Right atrium auricular region (tissue), 2 donors: ENCODE measurements around the gene PCDHGA11. TPM values are rescaled to one million over a fixed set of nuclear protein-coding genes. Genes with fewer than 3 reads are reported as not detected.
"Not testable (repeated sequence)": the region's sequence is repeated elsewhere in the genome, so short reads cannot be mapped to it uniquely, and the experiment has no call there.

Experiments
- DNase-seq: peaks from one replicate; pipeline ENCODE4 v3.0.0-alpha.2; 2019; ENCODE audit warnings: low spot score
- H3K27ac ChIP-seq, 2 donors: fragments of 200-600 bp; sonication (generic); 1 replicate in 1 of 2; 2 replicates in 1 of 2; pipeline ENCODE4 v1.5.1; 2016 to 2019
- H3K27me3 ChIP-seq, 2 donors: fragments of 200-600 bp; sonication (generic); one replicate each; pipeline versions ENCODE4 v1.5.1 to v1.6.0; 2017 to 2019
- H3K36me3 ChIP-seq: fragments of 200-600 bp; sonication (generic); one replicate; pipeline ENCODE4 v1.5.1; 2016
- H3K4me1 ChIP-seq, 2 donors: fragments of 200-600 bp; sonication (generic); one replicate each; pipeline versions ENCODE4 v1.5.1 to v1.6.0; 2017 to 2019
- H3K4me3 ChIP-seq, 2 donors: fragments of 200-600 bp; sonication (generic); 1 replicate in 1 of 2; 2 replicates in 1 of 2; pipeline ENCODE4 v1.5.1; 2017 to 2019; ENCODE audit warnings: mild to moderate bottlenecking in 1 of 2, moderate library complexity in 1 of 2
- H3K9me3 ChIP-seq, 2 donors: fragments of 200-600 bp; sonication (generic); one replicate each; pipeline ENCODE4 v1.5.1; 2019
- CTCF ChIP-seq, 2 donors: fragments of 200-600 bp; sonication (generic); IDR thresholded peaks; one replicate each; pipeline ENCODE4 v1.5.1; 2019; ENCODE audit warnings: antibody characterized with exemption in 2 of 2
- total RNA-seq, 2 donors: library from RNA; depleted of rRNA; stranded (reverse); fragments of >200 nt; gene quantifications; one replicate each; pipeline ENCODE4 v1.1.0, GENCODE V29; 2016

PCDHGA11 gene
- total RNA-seq, 2 donors from 2014 or later, result 3.0 to 4.5 TPM

GRCh38 chr5:141398608-141399007 is 22.2 kb upstream of the PCDHGA11 start:
- peaks cover 27 to 84% of the 10 kb centered on the region in 2 donors for H3K9me3 ChIP-seq
- no peaks in the 10 kb centered on the region for H3K27me3 ChIP-seq
- no peaks in the 10 kb centered on the region for H3K36me3 ChIP-seq
- no peak for DNase-seq
- H3K4me3 ChIP-seq, result no peak overlapping the region
- peaks cover 0 to 11% of the 10 kb centered on the region in 2 donors for H3K4me1 ChIP-seq
- no peak overlapping the region for H3K27ac ChIP-seq
- TF ChIP-seq CTCF (IDR thresholded peaks at IDR 0.05), result no peak

- H3K4me1 ChIP-seq, result peaks cover 0 to 11% of the 10 kb centered on the region in 2 donors
- no peak for DNase-seq
- H3K36me3 ChIP-seq, result peaks cover 2% of the 10 kb centered on the region
- H3K27me3 ChIP-seq, result no peaks in the 10 kb centered on the region
- H3K4me3 ChIP-seq, result no peak overlapping the region
- peaks cover 31 to 84% of the 10 kb centered on the region in 2 donors for H3K9me3 ChIP-seq
- no peak overlapping the region for H3K27ac ChIP-seq
- no peak for TF ChIP-seq CTCF (IDR thresholded peaks at IDR 0.05)
Measured at GRCh38 chr5:141399555-141400258, 21.1 kb upstream of the PCDHGA11 start.

- TF ChIP-seq CTCF (IDR thresholded peaks at IDR 0.05), result peak; percentile 7 to 40
- Histone ChIP-seq H3K36me3 (peaks cover 8% of the 10 kb centered on the region), H3K27ac (no peak within 1 kb of the TSS), H3K4me3 (peak within 1 kb of the TSS in 1 of 2 donors; percentile 13), H3K27me3 (no peaks in the 10 kb centered on the region), H3K9me3 (peaks cover 34 to 92% of the 10 kb centered on the region in 2 donors), H3K4me1 (peaks cover 0 to 11% of the 10 kb centered on the region in 2 donors)
- no peak for DNase-seq
Measured at GRCh38 chr5:141402553-141403243, 18.2 kb upstream of the PCDHGA11 start, which contains the start of gene PCDHGA9. Gene PCDHGA9 (plus strand): TSS chr5:141402778. CDS start chr5:141402953, 175 bp downstream.

GRCh38 chr5:141403387-141403786 is 17.5 kb upstream of the PCDHGA11 start:
- no peak for TF ChIP-seq CTCF (IDR thresholded peaks at IDR 0.05)
- Histone ChIP-seq H3K27ac (no peak overlapping the region), H3K4me3 (no peak overlapping the region), H3K36me3 (peaks cover 8% of the 10 kb centered on the region), H3K27me3 (no peaks in the 10 kb centered on the region), H3K9me3 (peaks cover 36 to 98% of the 10 kb centered on the region in 2 donors), H3K4me1 (peaks cover 0 to 11% of the 10 kb centered on the region in 2 donors)
- no peak for DNase-seq

GRCh38 chr5:141407790-141408505 is 12.9 kb upstream of the PCDHGA11 start, which contains the start of gene PCDHGB6:
Gene PCDHGB6 (plus strand): TSS chr5:141408021. CDS start chr5:141408203, 182 bp downstream.
- Histone ChIP-seq H3K4me3 (peak within 1 kb of the TSS; percentile 30 to 41), H3K27ac (peak within 1 kb of the TSS in 1 of 2 donors; percentile 34)
- H3K36me3 ChIP-seq, result not testable (repeated sequence)

More at GRCh38 chr5:141407790-141408505, 12.9 kb upstream of the PCDHGA11 start, which contains the start of gene PCDHGB6:
- not testable (repeated sequence) for H3K27me3 ChIP-seq, DNase-seq, H3K4me1 ChIP-seq
- H3K9me3 ChIP-seq, result peaks cover 34 to 99% of the 10 kb centered on the region in 2 donors
- TF ChIP-seq CTCF (IDR thresholded peaks at IDR 0.05), result peak; percentile 73 to 77
